T-cell (primary cell): ENCODE measurements around the gene AVPR1B. TPM values are rescaled to one million over a fixed set of nuclear protein-coding genes. Genes with fewer than 3 reads are reported as not detected.
"Not testable (repeated sequence)": the region's sequence is repeated elsewhere in the genome, so short reads cannot be mapped to it uniquely, and the experiment has no call there.

Experiments
- ATAC-seq, 4 experiments: fragments of 200-7000 bp in 3 of 4; fragments of 150-1000 bp in 1 of 4; cut with Tn5 transposase; replicated peaks in 1 of 4; 1 replicate in 3 of 4; 2 replicates in 1 of 4; pipeline ENCODE4 v1.10.0; 2021; ENCODE audit warnings: moderate library complexity in 3 of 4, mild to moderate bottlenecking in 2 of 4, moderate number of reproducible peaks in 1 of 4
- CTCF ChIA-PET, 2 donors: fragments of 300-600 bp; sonication (Branson Sonifier 250); formaldehyde crosslinking; loops; one replicate each; lab custom pipeline; 2022; ENCODE audit warnings: antibody characterized with exemption in 2 of 2; lab: Charles Lee
- POLR2A ChIA-PET, 2 donors: fragments of 300-600 bp; sonication (Branson Sonifier 250); formaldehyde crosslinking; loops; one replicate each; lab custom pipeline; 2022; ENCODE audit warnings: antibody characterized with exemption in 2 of 2; lab: Charles Lee
- DNase-seq, 35 experiments: peaks; one replicate each; pipeline versions ENCODE4 v3.0.0 to v3.0.0-alpha.2; 2013 to 2023
- H3K27ac ChIP-seq: one replicate; pipeline ENCODE4 v1.5.1; 2013; ENCODE audit warnings: low read length
- H3K27me3 ChIP-seq, 2 experiments: replicated peaks in 1 of 2; 1 replicate in 1 of 2; 2 replicates in 1 of 2; pipeline versions ENCODE4 v1.6.1 to v1.7.0; 2013; ENCODE audit warnings: low read length in 1 of 2, mixed read lengths in 1 of 2; ENCODE audit not compliant: control insufficient read depth in 2 of 2, insufficient read depth in 2 of 2; ENCODE audit errors: extremely low read depth in 1 of 2
- H3K36me3 ChIP-seq, 2 donors: 1 replicate in 1 of 2; 2 replicates in 1 of 2; pipeline versions ENCODE4 v1.6.1 to v1.7.0; 2013; ENCODE audit warnings: low read length in 1 of 2; ENCODE audit not compliant: control insufficient read depth in 2 of 2, insufficient read depth in 1 of 2; ENCODE audit errors: extremely low read depth in 1 of 2
- H3K4me1 ChIP-seq, 2 experiments: 1 replicate in 1 of 2; 2 replicates in 1 of 2; pipeline versions ENCODE4 v1.6.1 to v1.7.0; 2013; ENCODE audit warnings: low read length in 2 of 2, mixed read lengths in 1 of 2; ENCODE audit not compliant: insufficient read depth in 2 of 2, control insufficient read depth in 1 of 2; ENCODE audit errors: extremely low read depth in 1 of 2
- H3K4me3 ChIP-seq, 2 donors: 1 replicate in 1 of 2; 2 replicates in 1 of 2; pipeline versions ENCODE4 v1.5.1 to v1.7.0; 2013; ENCODE audit warnings: mild to moderate bottlenecking in 2 of 2, low read length in 1 of 2, moderate library complexity in 1 of 2; ENCODE audit not compliant: control insufficient read depth in 1 of 2; ENCODE audit errors: extremely low read depth in 1 of 2
- H3K9me3 ChIP-seq: 2 replicates; pipeline ENCODE4 v1.7.0; 2013
- H3K27ac Mint-ChIP-seq, 2 donors: one replicate each; pipeline ENCODE4 v1.8.0; 2020 to 2021; ENCODE audit warnings: mild to moderate bottlenecking in 2 of 2, mixed read lengths in 2 of 2
- H3K27me3 Mint-ChIP-seq, 2 donors: one replicate each; pipeline ENCODE4 v1.8.0; 2021 to 2022; ENCODE audit warnings: mixed read lengths in 2 of 2
- H3K36me3 Mint-ChIP-seq: one replicate; pipeline ENCODE4 v1.8.0; 2021; ENCODE audit warnings: mixed read lengths
- H3K4me1 Mint-ChIP-seq, 3 donors: one replicate each; pipeline ENCODE4 v1.8.0; 2020 to 2022; ENCODE audit warnings: mixed read lengths in 3 of 3, mild to moderate bottlenecking in 1 of 3
- H3K4me3 Mint-ChIP-seq, 3 donors: one replicate each; pipeline ENCODE4 v1.8.0; 2020 to 2022; ENCODE audit warnings: mild to moderate bottlenecking in 3 of 3, mixed read lengths in 3 of 3, moderate library complexity in 3 of 3
- H3K9me3 Mint-ChIP-seq, 3 donors: one replicate each; pipeline ENCODE4 v1.8.0; 2020 to 2022; ENCODE audit warnings: mixed read lengths in 3 of 3
- WGBS: methylation state at CpG from one replicate; pipeline ENCODE4 v1.1.5; 2013; ENCODE audit warnings: missing lambda C conversion rate; ENCODE audit not compliant: insufficient coverage; 5-methylcytosine and 5-hydroxymethylcytosine counted together
- total RNA-seq, 35 experiments: library from RNA in 6 of 35; stranded (reverse) in 6 of 35; fragments of 120-200 nt in 1 of 35; gene quantifications; one replicate each; pipeline versions ENCODE4 v1.2.1 to v1.2.4 and lab custom pipeline; 2013 to 2026

AVPR1B gene
- total RNA-seq, 5 donors from 2014 or later (not counting 1 experiment from before 2014, with no cell fraction given): 0.12 to 0.33 TPM; not detected in 3

GRCh38 chr1:206067486-206068227 lies 49.5 kb downstream of the AVPR1B start:
- CTCF ChIA-PET: no interaction called here
- Histone ChIP-seq H3K27ac (no peak overlapping the region), H3K4me3 (no peak overlapping the region), H3K9me3 (no peaks in the 10 kb centered on the region), H3K4me1 (peaks cover 0 to 4% of the 10 kb centered on the region in 2 experiments), H3K36me3 (no peaks in the 10 kb centered on the region), H3K27me3 (peaks cover 0 to 6% of the 10 kb centered on the region in 2 experiments)
- no peak for DNase-seq
- Mint-ChIP-seq H3K27me3 (peaks cover 0 to 3% of the 10 kb centered on the region in 2 donors), H3K27ac (no peak overlapping the region), H3K4me3 (no peak overlapping the region), H3K4me1 (peaks cover 4 to 21% (median 17%) of the 10 kb centered on the region in 3 donors), H3K36me3 (peaks cover 3% of the 10 kb centered on the region), H3K9me3 (peaks cover 0 to 5% (median 0%) of the 10 kb centered on the region in 3 donors)
- no peak for ATAC-seq
- WGBS: 59% methylated on average over 4 of the region's 8 CpGs
- POLR2A ChIA-PET: no interaction called here

- H3K4me3 ChIP-seq: no peak overlapping the region
- no peak overlapping the region for H3K4me3 Mint-ChIP-seq
- H3K36me3 Mint-ChIP-seq: peaks cover 3% of the 10 kb centered on the region
- peaks cover 0 to 4% of the 10 kb centered on the region in 2 experiments for H3K4me1 ChIP-seq
- no peak overlapping the region for H3K27ac Mint-ChIP-seq
- H3K9me3 Mint-ChIP-seq: peaks cover 0 to 6% (median 0%) of the 10 kb centered on the region in 3 donors
- ATAC-seq: no peak
- no peak for DNase-seq
- H3K4me1 Mint-ChIP-seq: peaks cover 4 to 21% (median 17%) of the 10 kb centered on the region in 3 donors
- no peak overlapping the region for H3K27ac ChIP-seq
- no peaks in the 10 kb centered on the region for H3K36me3 ChIP-seq
- 73% methylated on average over 4 of the region's 6 CpGs for WGBS
- POLR2A ChIA-PET: no interaction called here
- CTCF ChIA-PET: no interaction called here
- H3K27me3 Mint-ChIP-seq: peaks cover 0 to 3% of the 10 kb centered on the region in 2 donors
- peaks cover 0 to 6% of the 10 kb centered on the region in 2 experiments for H3K27me3 ChIP-seq
- no peaks in the 10 kb centered on the region for H3K9me3 ChIP-seq
Measured at GRCh38 chr1:206066479-206067171, 50.6 kb downstream of the AVPR1B start.

GRCh38 chr1:206065547-206066145 lies 51.5 kb downstream of the AVPR1B start:
- ATAC-seq: no peak
- Histone ChIP-seq H3K27me3 (peaks cover 0 to 6% of the 10 kb centered on the region in 2 experiments), H3K4me1 (peaks cover 0 to 4% of the 10 kb centered on the region in 2 experiments), H3K9me3 (no peaks in the 10 kb centered on the region), H3K27ac (no peak overlapping the region), H3K4me3 (no peak overlapping the region), H3K36me3 (no peaks in the 10 kb centered on the region)
- 74% methylated on average over 4 of the region's 4 CpGs for WGBS
- peaks cover 4 to 21% (median 17%) of the 10 kb centered on the region in 3 donors for H3K4me1 Mint-ChIP-seq
- H3K36me3 Mint-ChIP-seq: peaks cover 3% of the 10 kb centered on the region
- POLR2A ChIA-PET: no interaction called here
- H3K4me3 Mint-ChIP-seq: no peak overlapping the region
- no peak for DNase-seq
- H3K9me3 Mint-ChIP-seq: peaks cover 0 to 6% (median 0%) of the 10 kb centered on the region in 3 donors
- no peak overlapping the region for H3K27ac Mint-ChIP-seq
- peaks cover 0 to 3% of the 10 kb centered on the region in 2 donors for H3K27me3 Mint-ChIP-seq
- CTCF ChIA-PET: no interaction called here

GRCh38 chr1:206064501-206064900 lies 52.7 kb downstream of the AVPR1B start:
- H3K4me1 ChIP-seq, H3K9me3 Mint-ChIP-seq, H3K27me3 ChIP-seq, H3K4me3 Mint-ChIP-seq, H3K36me3 ChIP-seq, H3K9me3 ChIP-seq, H3K27me3 Mint-ChIP-seq, H3K36me3 Mint-ChIP-seq, H3K27ac Mint-ChIP-seq, POLR2A ChIA-PET, DNase-seq, H3K4me3 ChIP-seq, ATAC-seq, CTCF ChIA-PET, H3K27ac ChIP-seq: not testable (repeated sequence)
- 99% methylated on average over 11 of the region's 25 CpGs for WGBS
- peaks cover 4 to 21% (median 17%) of the 10 kb centered on the region in 3 donors for H3K4me1 Mint-ChIP-seq

- ATAC-seq, H3K9me3 ChIP-seq, H3K9me3 Mint-ChIP-seq, DNase-seq, H3K27ac Mint-ChIP-seq, H3K27ac ChIP-seq, H3K36me3 ChIP-seq, H3K27me3 Mint-ChIP-seq, POLR2A ChIA-PET, CTCF ChIA-PET, H3K36me3 Mint-ChIP-seq, H3K4me1 ChIP-seq, H3K4me3 ChIP-seq, H3K27me3 ChIP-seq, H3K4me3 Mint-ChIP-seq: not testable (repeated sequence)
- peaks cover 4 to 21% (median 17%) of the 10 kb centered on the region in 3 donors for H3K4me1 Mint-ChIP-seq
- 97% methylated on average over 5 of the region's 35 CpGs for WGBS
Measured at GRCh38 chr1:206064001-206064400, 53.2 kb downstream of the AVPR1B start.

- no peaks in the 10 kb centered on the region for H3K9me3 ChIP-seq
- no peaks in the 10 kb centered on the region for H3K36me3 ChIP-seq
- Mint-ChIP-seq H3K36me3 (peaks cover 3% of the 10 kb centered on the region), H3K27ac (no peak overlapping the region), H3K9me3 (peaks cover 0 to 6% (median 0%) of the 10 kb centered on the region in 3 donors), H3K27me3 (peaks cover 0 to 3% of the 10 kb centered on the region in 2 donors), H3K4me3 (no peak overlapping the region), H3K4me1 (peaks cover 3 to 12% (median 9%) of the 10 kb centered on the region in 3 donors)
- H3K4me3 ChIP-seq: no peak overlapping the region
- 88% methylated on average over 4 of the region's 6 CpGs for WGBS
- CTCF ChIA-PET: no interaction called here
- H3K27me3 ChIP-seq: peaks cover 0 to 4% of the 10 kb centered on the region in 2 experiments
- H3K27ac ChIP-seq: no peak overlapping the region
- DNase-seq (no peak), ATAC-seq (no peak)
- peaks cover 0 to 2% of the 10 kb centered on the region in 2 experiments for H3K4me1 ChIP-seq
- POLR2A ChIA-PET: no interaction called here
Measured at GRCh38 chr1:206062464-206062863, 54.7 kb downstream of the AVPR1B start.
